GM10248 (cell line): Measurements from ENCODE around the gene PLCXD1.
"Not testable (repeated sequence)": the region's sequence is repeated elsewhere in the genome, so short reads cannot be mapped to it uniquely, and the experiment has no call there.

Source experiments
- CTCF ChIA-PET: fragments of 300-600 bp; sonication (Branson Sonifier 250); formaldehyde crosslinking; extraction: SDS; loops from one replicate; lab custom pipeline; 2021; ENCODE audit warnings: antibody characterized with exemption; lab: Yijun Ruan, JAX
- POLR2A ChIA-PET: fragments of 350-650 bp; sonication (Branson Sonifier 250); formaldehyde crosslinking; extraction: SDS; loops from one replicate; lab custom pipeline; 2020; ENCODE audit warnings: antibody characterized with exemption; lab: Yijun Ruan, JAX
- DNase-seq: peaks from one replicate; pipeline ENCODE4 v3.0.0; 2012; ENCODE audit errors: extremely low spot score
- TF ChIP-seq, protein P1 (sequence below): IDR thresholded peaks from 2 replicates; pipeline ENCODE4 v1.5.1; 2012; ENCODE audit warnings: mild to moderate bottlenecking, low read depth; ENCODE audit errors: extremely low read depth, missing control alignments, control extremely low read depth

Gene PLCXD1

GRCh38 chrX:253451-254297, 27.5 kb upstream of the PLCXD1 start:
- POLR2A ChIA-PET = no interaction called here
- TF ChIP-seq, protein P1, sequence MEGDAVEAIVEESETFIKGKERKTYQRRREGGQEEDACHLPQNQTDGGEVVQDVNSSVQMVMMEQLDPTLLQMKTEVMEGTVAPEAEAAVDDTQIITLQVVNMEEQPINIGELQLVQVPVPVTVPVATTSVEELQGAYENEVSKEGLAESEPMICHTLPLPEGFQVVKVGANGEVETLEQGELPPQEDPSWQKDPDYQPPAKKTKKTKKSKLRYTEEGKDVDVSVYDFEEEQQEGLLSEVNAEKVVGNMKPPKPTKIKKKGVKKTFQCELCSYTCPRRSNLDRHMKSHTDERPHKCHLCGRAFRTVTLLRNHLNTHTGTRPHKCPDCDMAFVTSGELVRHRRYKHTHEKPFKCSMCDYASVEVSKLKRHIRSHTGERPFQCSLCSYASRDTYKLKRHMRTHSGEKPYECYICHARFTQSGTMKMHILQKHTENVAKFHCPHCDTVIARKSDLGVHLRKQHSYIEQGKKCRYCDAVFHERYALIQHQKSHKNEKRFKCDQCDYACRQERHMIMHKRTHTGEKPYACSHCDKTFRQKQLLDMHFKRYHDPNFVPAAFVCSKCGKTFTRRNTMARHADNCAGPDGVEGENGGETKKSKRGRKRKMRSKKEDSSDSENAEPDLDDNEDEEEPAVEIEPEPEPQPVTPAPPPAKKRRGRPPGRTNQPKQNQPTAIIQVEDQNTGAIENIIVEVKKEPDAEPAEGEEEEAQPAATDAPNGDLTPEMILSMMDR = no peak
- CTCF ChIA-PET = no interaction called here
- no peak for DNase-seq

GRCh38 chrX:254630-255215, 26.5 kb upstream of the PLCXD1 start:
- CTCF ChIA-PET = no interaction called here
- POLR2A ChIA-PET = no interaction called here
- TF ChIP-seq, protein P1 = no peak
- no peak for DNase-seq

GRCh38 chrX:255923-256331, 25.3 kb upstream of the PLCXD1 start:
- no peak for DNase-seq
- TF ChIP-seq, protein P1 = no peak
- ChIA-PET CTCF (no interaction called here), POLR2A (no interaction called here)

- DNase-seq, POLR2A ChIA-PET, CTCF ChIA-PET: not testable (repeated sequence)
Measured at GRCh38 chrX:257054-257453, 24.1 kb upstream of the PLCXD1 start.

GRCh38 chrX:257681-258289, 23.4 kb upstream of the PLCXD1 start:
- ChIA-PET POLR2A (no interaction called here), CTCF (no interaction called here)
- TF ChIP-seq, protein P1 = no peak

DNA sequence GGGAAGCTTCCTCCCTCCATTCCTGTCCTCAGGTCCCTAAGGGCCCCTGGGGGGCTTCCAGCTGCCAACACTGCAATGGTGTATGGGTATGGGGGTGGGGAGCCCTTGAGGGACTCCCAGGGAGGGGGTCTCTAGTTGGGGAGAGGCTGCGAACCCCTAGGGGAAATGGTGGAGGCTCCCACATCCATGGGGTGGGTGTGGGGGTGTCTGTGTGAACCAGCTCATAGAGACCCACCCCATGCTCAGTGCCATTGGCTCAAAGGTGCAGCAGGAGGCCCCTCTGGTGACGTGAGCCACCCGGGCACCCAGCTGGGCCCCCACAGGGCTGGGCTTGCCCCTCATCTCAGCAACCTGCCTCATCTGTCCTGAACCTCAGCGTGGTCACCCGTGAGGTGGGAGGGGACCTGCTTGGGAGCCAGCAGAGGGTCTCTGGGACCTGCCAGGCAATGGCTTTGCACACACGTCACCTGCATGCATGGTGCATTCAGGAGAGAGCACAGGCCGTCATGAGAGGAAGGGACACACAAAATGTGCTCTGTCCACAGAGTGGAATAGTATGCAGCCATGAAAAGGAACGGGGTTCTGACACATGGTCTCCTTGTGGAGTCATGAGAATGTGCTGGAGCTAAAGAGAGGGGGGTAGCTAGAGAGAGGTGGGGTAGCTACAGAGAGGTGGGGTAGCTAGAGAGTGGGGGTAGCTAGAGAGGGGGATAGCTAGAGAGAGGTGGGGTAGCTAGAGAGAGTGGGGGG, 22.7 kb upstream of the PLCXD1 start:
- ChIA-PET POLR2A (no interaction called here), CTCF (no interaction called here)
- TF ChIP-seq, protein P1 = no peak
- DNase-seq = no peak

More at GRCh38 chrX:257681-258289, 23.4 kb upstream of the PLCXD1 start:
- no peak for DNase-seq
